HG02840 (cell line): Measurements from ENCODE around the gene BLCAP.
"Not testable (repeated sequence)": the region's sequence is repeated elsewhere in the genome, so short reads cannot be mapped to it uniquely, and the experiment has no call there.

ENCODE experiments used
- ATAC-seq: cut with Tn5 transposase; IDR thresholded peaks from one replicate; pipeline ENCODE4 v1.9.1; 2021; ENCODE audit warnings: mild to moderate bottlenecking, moderate library complexity, moderate number of reproducible peaks; ENCODE audit not compliant: unreplicated experiment, low FRiP score

Gene BLCAP

DNA sequence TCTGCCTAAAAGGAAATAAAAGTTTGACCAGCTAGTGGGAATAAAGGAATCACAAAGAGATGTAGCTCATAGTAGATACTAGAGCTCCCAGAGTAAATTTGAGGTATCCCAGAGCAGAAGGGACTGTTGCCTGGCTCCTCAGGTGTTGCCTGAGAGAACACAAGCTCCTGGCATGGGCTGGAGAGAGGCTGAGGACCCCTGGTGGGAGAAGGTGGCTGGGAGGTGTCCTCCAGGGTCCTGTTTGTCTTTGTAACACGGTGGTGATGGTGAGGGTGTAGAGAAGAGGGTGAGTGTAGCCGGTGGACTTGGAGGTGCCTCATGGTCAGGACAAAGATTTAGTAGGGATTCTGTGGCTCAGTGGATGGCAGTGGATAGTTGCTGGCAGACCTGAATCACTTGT is 34.7 kb downstream of the BLCAP start:
- ATAC-seq, result no peak

- ATAC-seq, result no peak
Measured at GRCh38 chr20:37492096-37492625, 35.5 kb downstream of the BLCAP start.

GRCh38 chr20:37490663-37491350 is 36.9 kb downstream of the BLCAP start:
- no peak for ATAC-seq

- ATAC-seq, result not testable (repeated sequence)
Measured at GRCh38 chr20:37486209-37486608, 41.5 kb downstream of the BLCAP start.

DNA sequence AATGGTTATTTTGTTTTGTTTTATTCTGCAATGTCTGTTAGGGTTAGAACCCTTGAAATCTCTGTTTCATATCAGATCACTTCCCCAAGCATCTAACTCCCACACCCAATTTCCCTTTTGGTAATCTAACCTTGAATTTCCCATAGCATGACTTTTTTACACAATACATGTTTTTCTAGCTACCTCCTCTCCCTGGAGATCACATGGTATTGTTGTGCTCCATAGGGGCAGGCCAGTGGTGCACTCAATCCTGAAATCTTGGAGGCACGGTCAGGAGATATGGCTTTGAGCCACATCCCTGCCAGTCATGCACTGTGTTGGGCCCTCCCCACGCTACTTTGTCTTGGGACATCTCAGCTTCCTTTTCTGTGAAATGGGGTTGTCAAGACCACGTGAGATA is 43.3 kb downstream of the BLCAP start:
- no peak for ATAC-seq

GRCh38 chr20:37481610-37482009 is 46.1 kb downstream of the BLCAP start:
- no peak for ATAC-seq

DNA sequence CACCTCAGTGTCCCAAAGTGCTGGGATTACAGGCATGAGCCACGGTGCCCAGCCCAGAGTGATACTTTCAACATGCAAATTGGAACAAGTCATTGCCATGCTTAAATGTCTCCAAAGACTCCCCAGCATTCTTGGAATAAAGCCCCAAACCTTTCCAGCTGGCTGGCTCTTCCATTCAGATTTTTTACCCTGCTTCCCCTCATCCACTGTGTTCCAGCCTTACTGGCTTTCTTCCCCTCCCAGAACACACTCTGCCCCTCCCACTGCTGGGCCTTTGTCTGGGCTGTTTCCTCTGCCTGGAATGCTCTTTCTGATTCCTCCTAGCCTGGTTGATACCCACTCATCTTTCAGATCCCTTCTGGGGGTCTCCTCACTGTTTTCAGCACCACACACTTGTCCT is 46.8 kb downstream of the BLCAP start:
- no peak for ATAC-seq

GRCh38 chr20:37479925-37480691 is 47.6 kb downstream of the BLCAP start:
- no peak for ATAC-seq

- ATAC-seq, result no peak
Measured at GRCh38 chr20:37479266-37479665, 48.4 kb downstream of the BLCAP start.

- no peak for ATAC-seq
Measured at GRCh38 chr20:37477041-37477440, 50.6 kb downstream of the BLCAP start.

DNA sequence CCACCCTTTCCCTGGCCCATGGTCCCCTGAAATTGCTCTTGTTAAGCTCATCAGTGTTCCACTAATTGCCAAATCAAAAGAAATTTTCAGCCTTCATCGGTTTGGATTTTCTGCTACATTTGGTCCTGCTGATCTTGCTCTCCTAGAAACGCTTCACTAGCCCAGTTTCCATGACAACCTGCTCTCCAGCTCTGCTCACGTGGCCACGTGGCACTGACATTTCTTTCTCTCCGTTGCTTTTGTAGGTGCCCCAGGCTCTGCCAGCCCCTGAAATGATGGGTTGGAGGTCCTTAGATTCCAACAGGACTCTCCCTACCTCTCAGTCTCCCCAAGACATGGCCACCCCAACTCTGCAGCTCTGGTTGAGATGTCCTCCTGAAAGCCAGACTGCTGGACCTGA is 52.4 kb downstream of the BLCAP start:
- ATAC-seq, result no peak

DNA sequence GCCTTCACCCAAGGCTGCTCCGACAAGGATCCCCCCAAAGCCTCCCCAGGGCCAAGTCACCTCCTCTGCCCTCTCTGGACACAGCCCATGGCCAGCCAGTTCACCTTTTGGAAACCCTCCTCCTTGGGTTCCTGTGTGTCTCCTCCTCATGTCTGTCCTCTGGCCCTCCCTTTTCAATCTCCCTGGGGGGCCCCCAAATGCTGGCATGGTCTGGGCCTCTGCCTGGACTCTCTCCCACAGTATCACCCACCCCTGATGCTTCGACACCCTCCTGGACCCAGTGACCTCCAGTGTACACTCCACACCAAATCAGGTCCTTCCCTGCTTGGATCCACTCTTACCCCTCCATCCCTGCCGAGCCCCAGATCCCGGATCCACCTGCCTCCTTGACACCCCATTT is 53.3 kb downstream of the BLCAP start:
- ATAC-seq, result no peak

DNA sequence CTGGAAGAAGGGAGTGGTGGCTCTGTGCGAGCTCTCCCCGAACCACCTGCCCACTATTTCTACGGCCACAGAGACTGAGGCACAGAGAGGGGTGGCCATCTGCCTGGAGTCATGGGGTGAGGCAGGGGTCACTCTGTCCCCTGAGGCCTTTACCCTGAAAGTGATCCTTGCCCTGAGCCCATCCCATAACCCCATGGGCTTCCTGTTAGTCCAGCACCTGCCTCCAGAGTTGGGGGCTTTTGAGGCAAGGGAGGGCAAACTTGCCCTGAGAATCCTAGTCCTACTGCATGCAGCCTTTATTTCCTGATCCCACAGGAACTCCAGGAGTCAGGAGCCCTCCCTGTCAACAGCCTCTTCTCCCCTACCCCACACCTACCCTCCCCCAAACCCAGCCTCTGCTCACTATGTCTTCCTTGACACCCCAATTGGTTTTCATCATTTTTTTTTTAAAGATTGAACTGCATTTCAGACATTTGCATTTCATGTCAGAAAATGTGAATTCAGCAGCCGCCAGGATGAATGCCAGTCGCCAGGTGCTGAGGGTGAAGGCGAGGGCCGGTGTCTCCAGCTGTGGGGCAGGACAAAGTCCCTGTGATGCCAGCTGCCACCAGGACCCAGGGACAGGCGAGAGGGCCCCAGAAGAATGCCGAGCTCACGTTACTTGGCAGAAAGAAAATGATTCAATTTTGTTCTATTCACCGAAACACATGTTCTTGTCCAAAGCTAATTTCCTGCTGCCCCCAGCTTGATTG is 54.3 kb downstream of the BLCAP start:
- ATAC-seq, result no peak

- not testable (repeated sequence) for ATAC-seq
Measured at GRCh38 chr20:37472435-37472834, 55.2 kb downstream of the BLCAP start.

DNA sequence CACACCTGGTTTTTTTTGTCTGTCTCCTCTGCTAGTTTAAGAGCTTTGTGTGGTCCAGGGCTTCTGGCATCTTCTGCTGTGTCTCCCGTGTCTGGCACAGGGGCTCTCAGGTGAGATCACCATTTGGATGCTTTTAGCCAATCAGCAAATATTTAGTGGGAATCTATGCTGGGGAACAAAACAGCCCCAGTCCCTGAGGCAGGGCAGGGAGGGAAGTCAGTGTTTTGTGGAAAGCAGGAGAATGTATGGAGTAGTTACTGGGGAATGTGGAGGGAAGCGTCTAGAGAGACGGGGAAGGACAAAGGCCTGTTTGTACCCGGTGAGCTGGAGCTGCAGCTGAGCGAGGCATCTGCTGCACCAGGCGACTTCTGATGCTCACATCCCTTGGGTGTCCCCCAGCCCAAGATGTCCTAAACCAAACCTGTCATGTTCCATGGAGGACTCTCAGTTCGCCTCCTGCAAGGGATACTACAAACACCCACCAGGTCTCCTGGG is 55.9 kb downstream of the BLCAP start:
- no peak for ATAC-seq

GRCh38 chr20:37470190-37470589 is 57.5 kb downstream of the BLCAP start:
- not testable (repeated sequence) for ATAC-seq

- ATAC-seq, result no peak
Measured at GRCh38 chr20:37469531-37469930, 58.1 kb downstream of the BLCAP start.

- ATAC-seq, result no peak
Measured at GRCh38 chr20:37468886-37469285, 58.8 kb downstream of the BLCAP start.
